ENCODE results near the gene RABEP2.
A peak's percentile ranks its signal among the peaks of the same experiment; 100 is the strongest.

DNA sequence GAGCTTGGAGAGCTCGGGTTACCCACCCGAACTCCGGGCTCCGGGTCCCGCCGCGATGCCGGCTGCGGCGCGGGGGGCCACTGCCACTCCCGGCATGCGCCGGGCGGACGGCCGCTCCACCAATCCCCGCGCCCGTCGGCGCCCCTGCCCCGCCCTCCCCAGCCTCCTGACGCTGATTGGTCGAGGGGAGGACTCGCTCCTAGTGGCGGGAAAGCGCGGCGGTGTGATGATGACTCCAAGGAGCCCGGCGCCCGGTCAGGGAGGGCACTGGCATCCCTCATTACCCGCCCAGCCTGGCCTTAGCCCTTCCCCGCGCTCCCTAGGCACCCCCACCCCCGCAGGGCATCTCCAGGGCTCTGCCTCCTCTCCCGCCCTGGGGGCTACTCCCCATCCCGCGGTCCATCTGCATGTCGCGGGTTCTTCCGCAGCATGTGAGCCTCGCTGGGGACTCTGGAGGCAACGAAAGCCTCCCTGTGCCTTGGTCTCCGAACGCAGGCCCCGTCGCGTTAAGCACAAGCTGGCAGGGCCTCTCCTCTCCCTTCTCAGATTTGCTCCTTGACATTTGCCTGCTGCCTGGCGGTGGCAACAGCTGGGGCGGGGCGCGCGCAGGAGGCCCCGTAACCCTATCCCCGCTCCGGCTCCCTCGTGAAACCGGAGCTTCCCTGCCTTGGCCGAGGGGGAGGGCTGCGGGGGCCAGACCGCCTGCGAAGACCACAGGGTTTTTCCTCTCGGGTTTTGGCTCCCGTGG, 45.0 kb downstream of the RABEP2 start:
- TF ChIP-seq, protein P1, sequence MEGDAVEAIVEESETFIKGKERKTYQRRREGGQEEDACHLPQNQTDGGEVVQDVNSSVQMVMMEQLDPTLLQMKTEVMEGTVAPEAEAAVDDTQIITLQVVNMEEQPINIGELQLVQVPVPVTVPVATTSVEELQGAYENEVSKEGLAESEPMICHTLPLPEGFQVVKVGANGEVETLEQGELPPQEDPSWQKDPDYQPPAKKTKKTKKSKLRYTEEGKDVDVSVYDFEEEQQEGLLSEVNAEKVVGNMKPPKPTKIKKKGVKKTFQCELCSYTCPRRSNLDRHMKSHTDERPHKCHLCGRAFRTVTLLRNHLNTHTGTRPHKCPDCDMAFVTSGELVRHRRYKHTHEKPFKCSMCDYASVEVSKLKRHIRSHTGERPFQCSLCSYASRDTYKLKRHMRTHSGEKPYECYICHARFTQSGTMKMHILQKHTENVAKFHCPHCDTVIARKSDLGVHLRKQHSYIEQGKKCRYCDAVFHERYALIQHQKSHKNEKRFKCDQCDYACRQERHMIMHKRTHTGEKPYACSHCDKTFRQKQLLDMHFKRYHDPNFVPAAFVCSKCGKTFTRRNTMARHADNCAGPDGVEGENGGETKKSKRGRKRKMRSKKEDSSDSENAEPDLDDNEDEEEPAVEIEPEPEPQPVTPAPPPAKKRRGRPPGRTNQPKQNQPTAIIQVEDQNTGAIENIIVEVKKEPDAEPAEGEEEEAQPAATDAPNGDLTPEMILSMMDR (conservative IDR thresholded peaks at IDR 0.05; ENCODE audit: low read depth in 2 of 2) = no peak
- no peak; the same call in 1 of the 2 replicates for TF ChIP-seq CREB1 (CRISPR knock-in tag; IDR thresholded peaks at IDR 0.05; ENCODE audit: low read depth)
- TF ChIP-seq EZH2phosphoT487 (IDR thresholded peaks at IDR 0.05; ENCODE audit: unreplicated experiment) = no peak
- no peak for TF ChIP-seq EZH2 (IDR thresholded peaks at IDR 0.05; ENCODE audit: low read depth, unreplicated experiment)
- TF ChIP-seq, protein P2, sequence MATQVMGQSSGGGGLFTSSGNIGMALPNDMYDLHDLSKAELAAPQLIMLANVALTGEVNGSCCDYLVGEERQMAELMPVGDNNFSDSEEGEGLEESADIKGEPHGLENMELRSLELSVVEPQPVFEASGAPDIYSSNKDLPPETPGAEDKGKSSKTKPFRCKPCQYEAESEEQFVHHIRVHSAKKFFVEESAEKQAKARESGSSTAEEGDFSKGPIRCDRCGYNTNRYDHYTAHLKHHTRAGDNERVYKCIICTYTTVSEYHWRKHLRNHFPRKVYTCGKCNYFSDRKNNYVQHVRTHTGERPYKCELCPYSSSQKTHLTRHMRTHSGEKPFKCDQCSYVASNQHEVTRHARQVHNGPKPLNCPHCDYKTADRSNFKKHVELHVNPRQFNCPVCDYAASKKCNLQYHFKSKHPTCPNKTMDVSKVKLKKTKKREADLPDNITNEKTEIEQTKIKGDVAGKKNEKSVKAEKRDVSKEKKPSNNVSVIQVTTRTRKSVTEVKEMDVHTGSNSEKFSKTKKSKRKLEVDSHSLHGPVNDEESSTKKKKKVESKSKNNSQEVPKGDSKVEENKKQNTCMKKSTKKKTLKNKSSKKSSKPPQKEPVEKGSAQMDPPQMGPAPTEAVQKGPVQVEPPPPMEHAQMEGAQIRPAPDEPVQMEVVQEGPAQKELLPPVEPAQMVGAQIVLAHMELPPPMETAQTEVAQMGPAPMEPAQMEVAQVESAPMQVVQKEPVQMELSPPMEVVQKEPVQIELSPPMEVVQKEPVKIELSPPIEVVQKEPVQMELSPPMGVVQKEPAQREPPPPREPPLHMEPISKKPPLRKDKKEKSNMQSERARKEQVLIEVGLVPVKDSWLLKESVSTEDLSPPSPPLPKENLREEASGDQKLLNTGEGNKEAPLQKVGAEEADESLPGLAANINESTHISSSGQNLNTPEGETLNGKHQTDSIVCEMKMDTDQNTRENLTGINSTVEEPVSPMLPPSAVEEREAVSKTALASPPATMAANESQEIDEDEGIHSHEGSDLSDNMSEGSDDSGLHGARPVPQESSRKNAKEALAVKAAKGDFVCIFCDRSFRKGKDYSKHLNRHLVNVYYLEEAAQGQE (IDR thresholded peaks at IDR 0.05; ENCODE audit: unreplicated experiment) = no peak
- peak; percentile 68 for TF ChIP-seq POLR2AphosphoS5 (IDR thresholded peaks at IDR 0.05; ENCODE audit: low read depth)
- TF ChIP-seq JUNB (IDR thresholded peaks at IDR 0.05; ENCODE audit: unreplicated experiment) = no peak
